K562 (cell line): Measurements from ENCODE around the gene STK11. TPM values are rescaled to one million over a fixed set of nuclear protein-coding genes. Genes with fewer than 3 reads are reported as not detected.
A peak's percentile ranks its signal among the peaks of the same experiment; 100 is the strongest.

ENCODE experiments used
- BMI1 ChIP-seq: fragments of 150-350 bp; IDR thresholded peaks from 2 replicates; pipeline ENCODE4 v1.6.1; 2014; ENCODE audit warnings: low read length
- EZH2 ChIP-seq: IDR thresholded peaks from 2 replicates; pipeline ENCODE4 v1.6.1; 2012; ENCODE audit warnings: low read depth, mild to moderate bottlenecking, inconsistent platforms, low read length, borderline replicate concordance
- GABPA ChIP-seq: fragments of 200-800 bp; sonication (Bioruptor generic); conservative IDR thresholded peaks from 2 replicates; pipeline ENCODE4 v1.6.1; 2016; ENCODE audit warnings: low read depth, missing genetic modification characterization, missing compliant biosample characterization
- HES1 ChIP-seq: fragments of 450-650 bp; IDR thresholded peaks from 2 replicates; pipeline ENCODE4 v1.6.1; 2016; ENCODE audit warnings: low read depth, mild to moderate bottlenecking, moderate library complexity
- HMGN3 ChIP-seq: IDR thresholded peaks from 2 replicates; pipeline ENCODE4 v1.6.1; 2011; ENCODE audit warnings: borderline replicate concordance, low read depth, mild to moderate bottlenecking, mixed read lengths, low read length; ENCODE audit not compliant: insufficient read length; ENCODE audit errors: extremely low read depth
- KDM5B ChIP-seq: fragments of 200-600 bp; sonication (generic); IDR thresholded peaks from 2 replicates; pipeline ENCODE4 v1.6.1; 2012; ENCODE audit warnings: low read depth, mild to moderate bottlenecking, moderate library complexity, low read length, control low read depth, inconsistent platforms; ENCODE audit not compliant: insufficient replicate concordance
- MTA1 ChIP-seq: fragments of 450-650 bp; IDR thresholded peaks from 2 replicates; pipeline ENCODE4 v1.6.1; 2017; ENCODE audit warnings: borderline replicate concordance
- MXI1 ChIP-seq: IDR thresholded peaks from 2 replicates; pipeline ENCODE4 v1.6.1; 2011; ENCODE audit warnings: low read depth, mild to moderate bottlenecking, improper control_type of control experiment, low read length
- PPARD ChIP-seq: fragments of 250-450 bp; sonication (Bioruptor Pico); IDR thresholded peaks from 2 replicates; pipeline ENCODE4 v1.8.0; 2022; ENCODE audit warnings: inconsistent platforms, mild to moderate bottlenecking, moderate library complexity
- SMAD3 ChIP-seq: fragments of 450-650 bp; formaldehyde crosslinking; conservative IDR thresholded peaks from 2 replicates; pipeline ENCODE4 v1.4.0; 2020; ENCODE audit warnings: mild to moderate bottlenecking
- SRSF3 ChIP-seq: fragments of 200-400 bp; formaldehyde crosslinking; IDR thresholded peaks from 2 replicates; pipeline ENCODE4 v1.6.1; 2016; ENCODE audit warnings: mild to moderate bottlenecking, low read length, moderate library complexity; ENCODE audit not compliant: insufficient read depth
- USF1 ChIP-seq: sonication (generic); formaldehyde crosslinking; IDR thresholded peaks from 2 replicates; pipeline ENCODE4 v1.9.0; 2022; ENCODE audit warnings: mild to moderate bottlenecking, missing genetic modification reagents
- ZBTB26 ChIP-seq: fragments of 450-650 bp; formaldehyde crosslinking; IDR thresholded peaks from 2 replicates; pipeline ENCODE4 v1.4.0; 2022; ENCODE audit warnings: missing genetic modification characterization
- ZNF239 ChIP-seq: fragments of 250-450 bp; sonication (Bioruptor Pico); IDR thresholded peaks from 2 replicates; pipeline ENCODE4 v1.4.0; 2020; ENCODE audit warnings: mild to moderate bottlenecking
- ZNF24 ChIP-seq: fragments of 450-650 bp; IDR thresholded peaks from 2 replicates; pipeline ENCODE4 v1.6.1; 2016
- polyA plus RNA-seq, 8 experiments: library from polyadenylated mRNA; depleted of rRNA in 4 of 8; stranded (reverse) in 5 of 8; unstranded in 3 of 8; fragments of >200 nt; fragmentation: Nextera tagmentation in 2 of 8; fragmentation: Illumina TruSeq in 1 of 8; extraction: Ambion mirVana in 2 of 8; extraction: Trizol in 1 of 8; gene quantifications; 2 replicates each; pipeline versions ENCODE4 v1.2.1 to v1.2.3, GENCODE V29; 2011 to 2014; ENCODE audit warnings: inconsistent platforms in 1 of 8, missing spikeins in 1 of 8
- total RNA-seq, 7 experiments: library from RNA; depleted of rRNA in 6 of 7; stranded (reverse); fragments of >200 nt in 6 of 7; fragmentation: Illumina TruSeq in 2 of 7; extraction: Trizol in 2 of 7; gene quantifications; 2 replicates each; pipeline versions ENCODE4 v1.2.1 to v1.2.3, GENCODE V29; 2011 to 2021; ENCODE audit warnings: low replicate concordance in 1 of 7
- TF ChIP-seq, protein P1 (sequence below): fragments of 200-800 bp; sonication (Bioruptor generic); IDR thresholded peaks from 2 replicates; pipeline ENCODE4 v1.6.1; 2016; ENCODE audit warnings: missing genetic modification characterization, missing compliant biosample characterization
- TF ChIP-seq, protein P2 (sequence below): fragments of 250-450 bp; sonication (Bioruptor Pico); IDR thresholded peaks from 2 replicates; pipeline ENCODE4 v1.9.0; 2021; ENCODE audit warnings: mild to moderate bottlenecking, inconsistent platforms

The STK11 gene
- total and polyA plus RNA-seq, 9 of the 15 experiments (the other 6 are each of a cell fraction or from before 2014, with no cell fraction given), result 0.15 to 96.5 (median 31.7) TPM

DNA sequence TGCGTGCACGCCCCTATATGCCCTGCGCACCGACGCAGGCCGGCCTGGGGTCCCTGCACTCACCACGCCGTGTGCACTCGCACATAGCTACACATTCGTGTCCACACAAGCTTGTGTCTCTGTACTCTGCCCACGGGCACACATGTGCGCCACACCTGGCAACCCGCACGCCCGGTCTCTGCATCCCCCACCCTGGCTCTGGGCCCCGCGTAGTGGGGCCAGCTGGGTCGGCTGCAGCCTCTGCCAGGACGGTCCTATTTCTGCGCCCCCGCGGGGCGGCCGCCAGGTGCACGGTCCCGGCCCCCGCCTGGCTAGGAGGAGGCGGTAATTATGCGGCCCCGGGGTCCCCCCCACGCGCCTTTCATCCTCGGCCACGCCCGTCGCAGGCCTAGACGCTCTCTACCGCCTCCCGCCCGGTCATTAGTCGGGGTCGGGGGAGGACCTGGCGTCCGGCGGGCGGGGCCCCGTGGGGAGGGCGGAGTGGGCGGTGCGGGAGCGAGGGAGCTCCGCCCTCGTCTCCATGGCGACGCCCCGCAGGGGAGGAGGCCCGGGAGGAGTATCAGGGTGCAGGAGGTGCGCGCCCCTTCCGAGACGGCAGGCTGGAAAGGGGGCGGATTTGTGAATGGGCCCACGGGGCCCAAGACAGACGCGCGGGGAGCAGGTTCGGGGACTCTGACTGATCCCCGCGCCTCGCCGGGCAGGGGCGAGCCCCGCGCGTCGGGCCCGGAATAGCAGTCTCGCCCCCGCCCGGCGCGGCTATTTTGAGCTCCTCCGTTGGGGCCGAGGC, 60.7 kb downstream of the STK11 start (continued):
- TF ChIP-seq HMGN3 (peak; percentile 58), SRSF3 (no peak), ZNF24 (no peak), MXI1 (no peak), KDM5B (no peak), SMAD3 (CRISPR knock-in tag) (no peak), USF1 (CRISPR knock-in tag) (peak; percentile 49; the same call in 1 of the 2 replicates), MTA1 (peak; percentile 62; the same call in 1 of the 2 replicates), ZNF239 (no peak), HES1 (0 out of 2 replicates have a peak, but pooled peaks have one; percentile 41), ZBTB26 (CRISPR knock-in tag) (no peak), PPARD (no peak), BMI1 (0 out of 2 replicates have a peak, but pooled peaks have one; percentile 52), GABPA (no peak; the same call in 1 of the 2 replicates), EZH2 (no peak)
- TF ChIP-seq, protein P1, sequence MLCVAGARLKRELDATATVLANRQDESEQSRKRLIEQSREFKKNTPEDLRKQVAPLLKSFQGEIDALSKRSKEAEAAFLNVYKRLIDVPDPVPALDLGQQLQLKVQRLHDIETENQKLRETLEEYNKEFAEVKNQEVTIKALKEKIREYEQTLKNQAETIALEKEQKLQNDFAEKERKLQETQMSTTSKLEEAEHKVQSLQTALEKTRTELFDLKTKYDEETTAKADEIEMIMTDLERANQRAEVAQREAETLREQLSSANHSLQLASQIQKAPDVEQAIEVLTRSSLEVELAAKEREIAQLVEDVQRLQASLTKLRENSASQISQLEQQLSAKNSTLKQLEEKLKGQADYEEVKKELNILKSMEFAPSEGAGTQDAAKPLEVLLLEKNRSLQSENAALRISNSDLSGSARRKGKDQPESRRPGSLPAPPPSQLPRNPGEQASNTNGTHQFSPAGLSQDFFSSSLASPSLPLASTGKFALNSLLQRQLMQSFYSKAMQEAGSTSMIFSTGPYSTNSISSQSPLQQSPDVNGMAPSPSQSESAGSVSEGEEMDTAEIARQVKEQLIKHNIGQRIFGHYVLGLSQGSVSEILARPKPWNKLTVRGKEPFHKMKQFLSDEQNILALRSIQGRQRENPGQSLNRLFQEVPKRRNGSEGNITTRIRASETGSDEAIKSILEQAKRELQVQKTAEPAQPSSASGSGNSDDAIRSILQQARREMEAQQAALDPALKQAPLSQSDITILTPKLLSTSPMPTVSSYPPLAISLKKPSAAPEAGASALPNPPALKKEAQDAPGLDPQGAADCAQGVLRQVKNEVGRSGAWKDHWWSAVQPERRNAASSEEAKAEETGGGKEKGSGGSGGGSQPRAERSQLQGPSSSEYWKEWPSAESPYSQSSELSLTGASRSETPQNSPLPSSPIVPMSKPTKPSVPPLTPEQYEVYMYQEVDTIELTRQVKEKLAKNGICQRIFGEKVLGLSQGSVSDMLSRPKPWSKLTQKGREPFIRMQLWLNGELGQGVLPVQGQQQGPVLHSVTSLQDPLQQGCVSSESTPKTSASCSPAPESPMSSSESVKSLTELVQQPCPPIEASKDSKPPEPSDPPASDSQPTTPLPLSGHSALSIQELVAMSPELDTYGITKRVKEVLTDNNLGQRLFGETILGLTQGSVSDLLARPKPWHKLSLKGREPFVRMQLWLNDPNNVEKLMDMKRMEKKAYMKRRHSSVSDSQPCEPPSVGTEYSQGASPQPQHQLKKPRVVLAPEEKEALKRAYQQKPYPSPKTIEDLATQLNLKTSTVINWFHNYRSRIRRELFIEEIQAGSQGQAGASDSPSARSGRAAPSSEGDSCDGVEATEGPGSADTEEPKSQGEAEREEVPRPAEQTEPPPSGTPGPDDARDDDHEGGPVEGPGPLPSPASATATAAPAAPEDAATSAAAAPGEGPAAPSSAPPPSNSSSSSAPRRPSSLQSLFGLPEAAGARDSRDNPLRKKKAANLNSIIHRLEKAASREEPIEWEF, result no peak
- TF ChIP-seq, protein P2, sequence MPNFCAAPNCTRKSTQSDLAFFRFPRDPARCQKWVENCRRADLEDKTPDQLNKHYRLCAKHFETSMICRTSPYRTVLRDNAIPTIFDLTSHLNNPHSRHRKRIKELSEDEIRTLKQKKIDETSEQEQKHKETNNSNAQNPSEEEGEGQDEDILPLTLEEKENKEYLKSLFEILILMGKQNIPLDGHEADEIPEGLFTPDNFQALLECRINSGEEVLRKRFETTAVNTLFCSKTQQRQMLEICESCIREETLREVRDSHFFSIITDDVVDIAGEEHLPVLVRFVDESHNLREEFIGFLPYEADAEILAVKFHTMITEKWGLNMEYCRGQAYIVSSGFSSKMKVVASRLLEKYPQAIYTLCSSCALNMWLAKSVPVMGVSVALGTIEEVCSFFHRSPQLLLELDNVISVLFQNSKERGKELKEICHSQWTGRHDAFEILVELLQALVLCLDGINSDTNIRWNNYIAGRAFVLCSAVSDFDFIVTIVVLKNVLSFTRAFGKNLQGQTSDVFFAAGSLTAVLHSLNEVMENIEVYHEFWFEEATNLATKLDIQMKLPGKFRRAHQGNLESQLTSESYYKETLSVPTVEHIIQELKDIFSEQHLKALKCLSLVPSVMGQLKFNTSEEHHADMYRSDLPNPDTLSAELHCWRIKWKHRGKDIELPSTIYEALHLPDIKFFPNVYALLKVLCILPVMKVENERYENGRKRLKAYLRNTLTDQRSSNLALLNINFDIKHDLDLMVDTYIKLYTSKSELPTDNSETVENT (CRISPR knock-in tag), result no peak
